ENCODE measurements around the gene LXN.

Gene LXN

DNA sequence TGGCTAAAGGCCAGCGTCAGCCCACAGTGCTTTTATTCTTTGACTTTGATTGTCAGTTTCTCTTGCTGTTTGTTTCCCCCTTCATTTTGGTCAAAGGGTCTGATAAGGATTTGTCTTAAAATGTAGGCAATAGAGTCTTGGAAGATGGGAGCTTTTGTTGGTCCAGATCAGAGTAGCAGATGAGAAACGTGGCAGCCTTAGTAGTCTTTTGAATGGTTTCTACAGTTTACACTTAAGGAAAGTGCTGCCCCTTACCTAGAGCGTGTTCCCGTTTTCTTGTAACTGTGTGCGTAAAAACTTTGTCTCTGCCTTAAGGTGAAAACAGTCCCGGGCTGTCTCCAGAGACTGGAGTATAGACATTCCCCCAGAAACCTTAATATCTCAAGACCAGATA, 630 bp downstream of the LXN start:
- DNase-seq (ENCODE audit: low read depth in 2 of 2): no peak

DNA sequence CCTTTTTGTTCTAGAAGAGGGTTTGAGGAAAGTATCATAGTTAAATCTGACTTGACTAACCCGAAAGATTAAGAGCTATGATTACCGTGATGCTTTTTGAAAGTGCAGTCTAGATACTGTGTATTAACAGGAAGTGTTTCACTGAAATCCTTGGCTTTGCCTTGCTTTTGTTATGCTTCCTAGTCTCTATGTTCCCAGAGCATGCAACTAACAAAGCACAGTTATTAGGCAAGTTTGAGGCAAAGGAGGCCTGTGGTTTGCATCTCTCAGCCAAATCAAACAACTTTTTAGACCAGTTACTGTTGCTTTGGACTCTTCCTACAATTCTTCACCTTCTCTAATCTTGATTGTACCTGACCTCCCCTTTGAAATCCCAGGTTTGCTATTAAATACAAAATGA, 3.9 kb downstream of the LXN start:
- DNase-seq (ENCODE audit: low read depth in 2 of 2): no peak

DNA sequence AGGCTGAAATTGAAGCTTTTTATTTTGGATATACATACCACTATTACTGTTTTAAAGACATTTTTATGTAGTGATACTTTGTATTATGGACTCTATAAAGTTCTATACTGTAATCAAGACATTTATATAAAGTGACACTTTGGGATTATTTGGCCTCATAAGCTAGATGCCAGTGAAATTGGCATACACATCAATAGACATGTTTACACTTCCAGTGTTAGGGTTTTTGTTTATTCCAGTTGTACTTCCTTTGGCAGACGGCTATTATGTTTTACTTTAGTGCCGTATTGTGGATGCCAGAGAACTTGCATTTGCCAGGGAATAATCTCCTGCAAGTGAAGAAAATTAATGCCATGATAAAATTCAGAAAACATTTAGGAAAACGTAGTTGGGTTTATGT, 6.0 kb downstream of the LXN start:
- no peak for DNase-seq (ENCODE audit: low read depth in 2 of 2)

DNA sequence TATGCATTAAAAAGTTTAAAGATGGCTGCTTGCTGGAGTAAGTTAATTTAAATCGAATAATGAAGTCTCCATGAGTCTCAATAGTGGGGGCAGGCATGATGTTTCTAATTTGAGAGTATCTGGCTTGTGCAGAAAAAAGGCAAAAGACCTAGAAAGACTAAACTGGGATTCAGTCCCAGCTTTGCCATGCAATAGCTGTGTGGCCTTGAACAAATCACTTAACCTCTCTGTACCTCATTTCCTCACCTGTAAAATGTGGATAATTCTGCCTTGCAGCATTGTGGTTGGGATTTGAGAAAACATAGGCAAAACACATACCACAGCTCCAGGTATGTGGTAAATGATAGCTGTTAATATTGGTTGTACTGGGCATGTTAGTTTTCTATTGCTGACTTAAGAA, 8.6 kb downstream of the LXN start:
- DNase-seq (ENCODE audit: low read depth in 2 of 2): no peak

DNA sequence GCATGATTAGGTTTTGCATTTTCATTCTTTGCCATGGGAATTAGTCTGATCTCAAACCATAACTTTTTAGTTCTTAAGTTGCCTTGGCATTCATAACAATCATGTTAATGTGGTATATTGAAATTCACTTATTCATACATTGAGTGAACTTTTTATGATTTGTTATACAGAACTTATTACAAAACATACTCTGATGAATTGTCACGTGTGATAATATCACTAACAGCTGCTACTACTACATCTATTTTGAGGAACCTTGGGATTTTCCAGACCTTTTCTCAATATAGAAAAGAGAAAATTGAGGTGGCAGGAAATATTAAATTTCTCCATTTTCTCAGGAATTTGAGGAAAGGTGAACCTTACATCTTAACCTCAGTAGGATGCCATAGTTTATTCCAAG, 9.2 kb downstream of the LXN start:
- no peak for DNase-seq (ENCODE audit: low read depth in 2 of 2)

DNA sequence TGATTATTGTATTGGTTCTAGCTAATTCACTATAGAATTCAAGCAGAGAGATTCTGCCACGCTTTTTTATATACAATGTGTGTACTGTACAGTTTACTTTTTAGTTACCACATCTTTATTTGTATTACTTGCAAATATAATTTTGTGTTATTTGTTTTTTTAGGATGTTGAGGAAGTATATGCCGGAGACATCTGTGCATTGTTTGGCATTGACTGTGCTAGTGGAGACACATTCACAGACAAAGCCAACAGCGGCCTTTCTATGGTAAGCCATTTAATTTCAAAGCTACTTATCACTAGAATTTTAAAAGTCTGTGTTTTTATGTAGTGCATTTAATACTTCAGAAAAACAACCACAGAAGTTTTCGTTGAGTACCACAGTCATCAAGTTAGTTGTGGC, 11.7 kb downstream of the LXN start:
- no peak for DNase-seq (ENCODE audit: low read depth in 2 of 2)

DNA sequence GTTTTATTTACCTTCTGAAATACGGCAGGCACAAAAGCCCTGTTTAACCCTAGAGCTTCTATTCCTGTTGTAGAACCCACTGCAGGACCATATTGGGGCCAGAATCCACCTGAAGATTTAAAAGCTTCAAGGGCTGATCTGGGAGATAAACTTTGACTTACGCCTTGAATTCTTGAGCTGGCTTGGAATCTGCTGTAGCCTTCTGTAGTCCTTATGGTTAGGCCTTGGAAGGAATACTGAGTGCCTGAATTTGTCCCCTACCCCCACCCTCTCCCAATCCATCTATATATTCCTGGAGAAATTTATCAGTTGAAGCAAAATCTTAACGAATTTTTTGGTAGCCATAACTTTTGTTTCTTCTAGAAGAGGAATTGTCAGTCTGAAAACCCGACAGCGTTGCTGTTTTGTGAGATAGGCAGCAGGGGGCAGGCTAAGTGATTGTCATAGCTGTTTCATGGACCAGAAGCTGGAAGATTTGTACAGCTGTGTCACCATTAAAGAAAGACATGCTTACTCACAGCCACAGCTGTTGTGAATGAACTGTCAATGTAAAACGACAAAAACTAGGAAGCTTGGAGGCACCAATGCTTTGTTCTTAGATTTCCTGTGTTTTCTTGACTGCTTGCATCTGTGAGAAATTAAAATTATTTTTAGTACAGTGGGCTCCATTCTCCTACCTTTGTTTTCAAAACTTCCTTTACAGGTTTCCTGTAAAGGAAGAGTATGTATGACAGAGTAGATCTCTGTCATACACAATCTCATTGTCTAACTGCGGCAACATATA, 12.8 kb downstream of the LXN start:
- peak in 1 of 2 donors; percentile 27 for DNase-seq (ENCODE audit: low read depth in 2 of 2)

DNA sequence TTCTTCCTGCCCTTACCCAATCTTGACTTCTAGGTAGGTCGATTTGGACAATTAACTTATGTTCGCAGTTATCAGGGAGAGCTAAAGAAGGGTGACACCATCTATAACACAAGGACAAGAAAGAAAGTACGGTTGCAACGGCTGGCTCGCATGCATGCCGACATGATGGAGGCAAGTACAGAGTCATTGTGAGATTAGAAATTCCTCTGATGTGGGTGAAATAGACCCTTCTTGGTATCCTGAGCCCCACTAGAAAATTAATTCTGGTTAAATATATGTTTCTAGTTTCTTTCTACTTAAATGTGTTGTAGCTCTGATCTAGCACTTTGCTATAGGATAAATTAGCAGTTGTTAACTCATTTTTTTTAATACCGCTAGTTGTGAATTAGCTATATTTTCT, 13.6 kb downstream of the LXN start:
- DNase-seq (ENCODE audit: low read depth in 2 of 2): no peak

DNA sequence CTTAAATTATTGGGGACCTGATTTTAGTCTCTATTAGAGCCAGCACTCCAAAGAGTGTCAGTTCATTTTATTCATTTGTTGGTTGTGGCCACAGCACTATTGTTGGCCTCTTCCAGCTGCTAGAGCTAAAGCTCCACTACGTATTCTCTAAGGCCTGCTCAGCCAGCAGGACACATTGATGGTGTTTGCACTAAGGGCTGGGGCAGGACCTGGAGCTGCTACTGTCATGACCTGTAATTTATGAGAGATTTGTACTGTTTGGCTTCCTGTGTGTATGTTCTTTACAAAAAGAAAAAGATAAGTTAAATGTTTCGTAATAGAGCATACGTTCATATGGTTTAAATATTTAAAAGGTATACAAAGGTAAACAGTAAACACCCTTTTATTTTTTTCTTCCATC, 20.0 kb downstream of the LXN start:
- DNase-seq (ENCODE audit: low read depth in 2 of 2): no peak

DNA sequence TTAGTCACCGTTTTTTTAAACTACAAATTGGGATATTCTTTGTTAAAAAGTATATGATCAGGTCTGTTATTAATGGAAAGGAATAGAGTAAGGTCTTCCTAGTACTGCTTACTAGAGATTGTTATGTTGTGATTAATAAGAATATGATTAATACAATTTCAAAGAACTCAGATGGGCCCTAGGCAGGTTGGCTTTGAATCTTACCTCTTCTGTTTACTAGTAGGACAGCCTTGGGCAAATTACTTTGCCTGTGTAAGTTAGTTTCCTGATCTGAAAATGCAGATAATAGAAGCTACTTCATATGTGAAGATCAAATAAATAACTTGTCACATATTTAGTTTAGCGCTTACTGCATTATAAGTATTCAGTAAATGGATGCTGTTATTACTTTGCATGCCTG, 21.3 kb downstream of the LXN start:
- DNase-seq (ENCODE audit: low read depth in 2 of 2): no peak

DNA sequence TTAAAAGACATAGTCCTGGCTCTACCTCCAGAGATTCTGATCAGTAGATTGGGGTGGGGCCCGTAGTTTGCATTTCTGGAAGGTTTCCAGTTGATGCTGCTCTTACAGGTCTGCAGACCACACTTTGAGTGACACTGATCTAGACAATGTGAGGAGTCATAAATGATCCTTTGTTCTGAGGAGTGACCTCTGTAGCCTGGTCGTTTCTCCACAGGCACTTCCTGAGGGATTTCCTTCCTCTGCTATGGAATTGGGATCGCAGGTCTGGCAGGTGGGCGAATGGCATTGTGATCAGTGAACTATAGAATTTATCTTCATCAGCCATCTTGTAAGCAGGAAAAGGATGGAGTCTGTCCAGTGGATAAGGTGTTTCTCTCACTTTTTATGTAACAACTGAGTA, 22.7 kb downstream of the LXN start:
- DNase-seq (ENCODE audit: low read depth in 2 of 2): no peak

DNA sequence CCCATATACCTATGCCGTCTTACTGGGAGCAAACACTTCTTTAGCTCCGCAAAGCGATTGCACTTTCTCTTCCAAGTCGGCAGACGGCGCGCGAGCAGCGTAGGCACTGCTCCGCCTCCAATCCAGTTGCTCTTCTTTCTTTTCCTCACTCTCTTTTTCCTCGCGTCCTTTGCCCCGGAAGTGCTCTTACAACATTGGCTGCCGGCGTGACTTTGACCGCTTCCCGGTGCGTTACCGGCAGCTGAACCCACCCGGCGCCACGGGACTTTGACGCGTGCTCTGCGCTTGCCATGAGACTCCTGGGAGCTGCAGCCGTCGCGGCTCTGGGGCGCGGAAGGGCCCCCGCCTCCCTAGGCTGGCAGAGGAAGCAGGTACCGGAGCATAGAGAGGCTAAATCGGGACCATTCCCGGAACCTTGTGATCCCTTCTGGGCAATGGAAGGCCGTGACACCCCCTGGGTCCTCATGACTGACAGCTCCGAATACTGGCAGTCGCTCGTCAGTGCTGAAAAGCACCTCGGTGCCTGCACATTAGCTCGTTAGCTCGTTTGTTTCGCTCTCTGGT, 28.0 kb downstream of the LXN start, which contains the start of gene GFM1:
Gene GFM1 (plus strand): TSS at position 183 of the 564 bp plus-strand sequence. CDS start 108 bp downstream, at position 291.
- peak; percentile 74 to 75 for DNase-seq (ENCODE audit: low read depth in 2 of 2)

DNA sequence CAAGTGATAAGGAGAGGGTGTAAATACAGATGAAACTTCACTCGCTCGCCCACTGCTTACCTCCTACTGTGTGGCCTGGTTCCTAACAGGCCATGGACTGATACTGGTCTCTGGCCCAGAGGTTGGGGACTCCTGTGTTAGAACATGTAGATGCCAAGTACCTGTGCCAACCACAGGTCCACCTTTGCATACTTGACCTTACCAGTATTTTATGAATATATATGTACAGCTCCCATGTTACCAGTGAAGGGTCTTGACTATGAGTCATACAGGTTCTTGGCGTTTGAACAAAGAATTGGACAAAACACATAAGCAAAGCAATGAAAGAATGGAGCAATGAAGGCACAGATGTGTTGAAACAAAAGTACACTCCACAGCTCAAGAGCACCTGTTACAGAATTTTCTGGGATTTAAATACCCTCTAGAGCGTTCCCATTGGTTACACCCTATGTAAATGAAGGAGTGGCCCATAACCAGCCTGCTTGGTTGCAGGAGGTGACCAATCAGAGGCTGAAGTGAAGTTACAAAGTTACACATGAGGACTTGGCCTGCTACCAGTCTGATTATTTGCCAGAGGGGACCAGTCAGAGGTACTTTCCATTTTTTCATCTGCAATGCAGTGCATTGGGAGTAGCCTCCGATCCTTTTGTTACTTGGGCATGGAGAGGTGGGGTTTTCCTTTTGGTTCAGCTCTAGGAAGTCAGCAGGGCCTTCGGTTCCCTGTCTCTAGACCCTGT, 29.8 kb downstream of the LXN start:
- DNase-seq (ENCODE audit: low read depth in 2 of 2): no peak

DNA sequence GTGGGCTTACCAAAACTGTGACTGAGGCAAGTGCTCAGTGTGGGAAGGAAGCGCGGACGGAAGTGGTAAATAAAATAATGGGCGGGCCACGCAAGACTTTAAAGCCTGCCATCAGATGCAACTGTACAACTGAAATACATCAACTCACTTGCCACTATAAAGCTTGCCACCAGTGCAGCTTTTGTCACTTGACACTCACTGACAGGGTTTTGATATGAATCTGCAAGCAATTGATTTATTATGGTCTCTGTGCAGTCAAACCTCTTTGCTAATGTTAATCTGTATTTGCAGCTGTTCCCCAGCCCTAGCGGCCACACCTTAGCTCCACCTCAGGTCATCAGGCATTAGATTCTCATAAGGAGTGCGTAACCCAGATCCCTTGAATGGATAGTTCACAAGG, 30.4 kb downstream of the LXN start:
- no peak for DNase-seq (ENCODE audit: low read depth in 2 of 2)

DNA sequence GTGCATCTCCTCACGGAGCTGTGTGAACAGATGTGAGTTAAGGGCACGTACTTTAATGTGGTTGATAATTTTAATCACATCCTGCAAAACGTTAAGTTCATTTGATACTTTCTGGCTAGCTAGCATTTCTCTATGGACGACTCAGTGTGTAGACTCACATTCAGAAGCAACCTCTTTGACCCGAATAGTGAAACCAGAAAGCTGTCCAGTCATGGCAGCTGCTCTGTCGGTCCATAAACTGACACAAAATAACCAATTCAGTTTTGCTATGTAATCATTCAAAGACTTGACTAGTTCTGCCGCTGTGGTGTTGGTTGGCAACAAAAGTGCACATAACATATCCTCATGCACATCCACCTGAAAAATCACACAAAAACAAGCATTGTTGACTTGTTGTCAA, 31.8 kb downstream of the LXN start:
- no peak for DNase-seq (ENCODE audit: low read depth in 2 of 2)

DNA sequence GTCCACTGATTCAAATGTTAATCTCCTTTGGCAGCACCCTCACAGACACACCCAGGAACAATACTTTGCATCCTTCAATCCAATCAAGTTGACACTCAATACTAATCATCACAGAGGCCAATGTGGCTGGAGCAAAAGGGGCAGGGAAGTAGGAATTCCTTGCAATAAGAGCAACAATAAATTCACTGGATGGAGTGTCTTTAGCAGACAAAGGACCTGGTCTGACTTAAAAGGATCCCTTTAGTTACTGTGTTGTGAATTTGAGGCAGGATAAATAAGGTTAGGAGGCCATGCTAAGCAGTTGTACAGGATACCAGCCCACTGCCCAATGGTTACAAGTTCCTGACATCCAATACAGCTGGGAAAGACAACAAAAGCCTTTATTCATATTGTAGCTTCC, 40.5 kb downstream of the LXN start:
- DNase-seq (ENCODE audit: low read depth in 2 of 2): no peak

DNA sequence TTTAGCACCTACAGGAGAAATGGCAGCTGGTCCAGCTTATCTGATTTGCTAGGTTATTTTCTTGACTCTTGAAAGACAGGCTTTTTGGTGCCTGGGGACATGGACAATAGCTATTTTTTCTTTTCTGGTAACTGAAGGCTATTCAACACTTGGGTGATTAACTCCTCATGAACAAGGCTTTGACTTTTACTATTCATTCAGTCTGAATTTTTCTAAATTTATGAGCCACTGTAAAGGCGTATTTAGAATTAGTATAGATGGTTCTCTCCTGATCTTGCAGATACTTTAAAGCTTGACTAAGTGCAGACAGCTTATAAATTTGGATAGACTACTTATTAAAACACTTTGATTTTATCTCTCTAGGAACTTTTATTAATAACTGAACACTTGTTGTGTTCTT, 46.6 kb downstream of the LXN start:
- no peak for DNase-seq (ENCODE audit: low read depth in 2 of 2)

DNA sequence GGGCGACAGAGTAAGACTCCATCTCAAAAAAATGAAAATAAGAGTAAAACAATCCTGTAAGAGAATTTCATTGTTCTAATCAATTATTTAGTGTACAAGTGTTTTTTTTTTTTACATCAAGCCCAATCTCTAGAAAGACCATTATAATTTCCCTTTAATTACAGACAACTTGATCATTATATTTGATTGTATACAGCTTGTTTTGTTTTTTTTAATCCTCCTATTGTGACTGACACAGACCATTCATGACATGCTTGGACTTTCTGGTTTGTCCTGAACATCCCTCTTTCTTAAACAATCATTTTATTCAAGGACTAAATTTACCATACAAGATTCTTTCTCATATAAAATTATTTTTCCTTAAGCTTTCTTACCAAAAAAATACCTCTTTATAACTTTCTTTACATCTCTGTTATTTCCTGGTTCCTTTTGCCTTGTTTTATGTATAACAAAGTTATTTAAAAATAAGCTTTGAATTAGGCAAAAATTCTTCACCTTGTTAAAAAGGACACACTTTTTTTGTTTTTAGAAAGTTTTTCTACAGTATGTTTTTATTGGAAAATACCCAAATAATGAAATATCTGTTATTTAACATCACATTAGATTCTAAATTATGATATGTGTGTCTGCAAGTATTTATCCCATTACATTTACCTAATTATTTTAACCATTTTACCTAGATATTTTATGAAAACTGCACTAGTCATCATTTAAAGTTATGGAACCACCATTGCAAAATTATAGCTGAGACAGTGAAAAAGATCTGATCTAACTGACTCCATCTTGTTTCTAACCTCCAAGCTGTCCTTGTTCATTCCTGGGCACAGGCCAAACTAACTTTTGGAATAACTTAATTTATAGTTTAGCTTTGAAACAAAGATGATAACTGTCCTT, 54.2 kb downstream of the LXN start:
- no peak for DNase-seq (ENCODE audit: low read depth in 2 of 2)

Data from stimulated activated CD8-positive, alpha-beta memory T cell treated with anti-CD3 and anti-CD28 coated beads, Interleukin-2, amount 100 ng/mL, for 48 hours (primary cell).